DND-41 (cell line): ENCODE results near the gene HOXC4.

ENCODE experiments used
- CTCF ChIP-seq: IDR thresholded peaks from 2 replicates; pipeline ENCODE4 v1.5.1; 2012; ENCODE audit warnings: borderline replicate concordance, low read length, moderate library complexity, mild to moderate bottlenecking; ENCODE audit not compliant: poor library complexity, severe bottlenecking; ENCODE audit errors: extremely low read depth
- EZH2 ChIP-seq: IDR thresholded peaks from 3 replicates; pipeline ENCODE4 v1.6.1; 2012; ENCODE audit warnings: borderline replicate concordance, low read depth, mild to moderate bottlenecking, moderate library complexity, low read length, inconsistent platforms; ENCODE audit not compliant: severe bottlenecking

- TF ChIP-seq CTCF, result no peak
- no peak for TF ChIP-seq EZH2
Observed at GRCh38 chr12:54054742-54055194, 1.1 kb downstream of the HOXC4 start.
